Measurements from ENCODE around the gene CAMTA1.

Gene CAMTA1

GRCh38 chr1:7501723-7502603, 716.7 kb downstream of the CAMTA1 start:
- Histone ChIP-seq H3K4me2 (ENCODE audit: insufficient read depth, low read length) (no peak overlapping the region), H2AFZ (ENCODE audit: low read depth, low read length) (no peak overlapping the region), H3K4me1 (ENCODE audit: insufficient read depth, low read length) (no peaks in the 10 kb centered on the region), H4K20me1 (ENCODE audit: insufficient read depth, low read length) (no peaks in the 10 kb centered on the region; the same call in 1 of the 2 replicates), H3K27ac (ENCODE audit: low read length) (no peak overlapping the region), H3K4me3 (ENCODE audit: low read depth in 1 of 2, low read length in 2 of 2) (no peak overlapping the region), H3K79me2 (ENCODE audit: insufficient read depth, low read length) (no peaks in the 10 kb centered on the region), H3K36me3 (ENCODE audit: insufficient read depth, low read length) (no peaks in the 10 kb centered on the region), H3K9me3 (ENCODE audit: insufficient read depth, low read length, severe bottlenecking) (peaks cover 3% of the 10 kb centered on the region), H3K9ac (ENCODE audit: low read depth, low read length) (no peak overlapping the region), H3K27me3 (ENCODE audit: insufficient read depth, low read length, poor library complexity) (no peaks in the 10 kb centered on the region)
- TF ChIP-seq CTCF (IDR thresholded peaks at IDR 0.05; ENCODE audit: borderline replicate concordance, extremely low read depth, low read length, poor library complexity, severe bottlenecking), result no peak
- no peak for TF ChIP-seq EZH2 (IDR thresholded peaks at IDR 0.05; ENCODE audit: borderline replicate concordance, low read depth, low read length, severe bottlenecking)
- ATAC-seq (ENCODE audit: insufficient read depth, low read depth) (no peak), DNase-seq (no peak)

- Histone ChIP-seq H3K79me2 (ENCODE audit: insufficient read depth, low read length) (no peaks in the 10 kb centered on the region), H3K27ac (ENCODE audit: low read length) (no peak overlapping the region), H3K9ac (ENCODE audit: low read depth, low read length) (no peak overlapping the region), H3K4me1 (ENCODE audit: insufficient read depth, low read length) (no peaks in the 10 kb centered on the region), H3K4me3 (ENCODE audit: low read depth in 1 of 2, low read length in 2 of 2) (no peak overlapping the region), H2AFZ (ENCODE audit: low read depth, low read length) (no peak overlapping the region), H3K27me3 (ENCODE audit: insufficient read depth, low read length, poor library complexity) (no peaks in the 10 kb centered on the region), H3K9me3 (ENCODE audit: insufficient read depth, low read length, severe bottlenecking) (peaks cover 3% of the 10 kb centered on the region), H3K36me3 (ENCODE audit: insufficient read depth, low read length) (no peaks in the 10 kb centered on the region), H4K20me1 (ENCODE audit: insufficient read depth, low read length) (no peaks in the 10 kb centered on the region; the same call in 1 of the 2 replicates), H3K4me2 (ENCODE audit: insufficient read depth, low read length) (no peak overlapping the region)
- DNase-seq (no peak), ATAC-seq (ENCODE audit: insufficient read depth, low read depth) (no peak)
- TF ChIP-seq EZH2 (IDR thresholded peaks at IDR 0.05; ENCODE audit: borderline replicate concordance, low read depth, low read length, severe bottlenecking) (no peak), CTCF (IDR thresholded peaks at IDR 0.05; ENCODE audit: borderline replicate concordance, extremely low read depth, low read length, poor library complexity, severe bottlenecking) (no peak)
Observed at GRCh38 chr1:7503691-7504437, 718.6 kb downstream of the CAMTA1 start.

GRCh38 chr1:7504438-7504720, 719.1 kb downstream of the CAMTA1 start:
- H3K9me3 ChIP-seq (ENCODE audit: insufficient read depth, low read length, severe bottlenecking), result peaks cover 3% of the 10 kb centered on the region
- ATAC-seq (ENCODE audit: insufficient read depth, low read depth), result no peak
- no peak overlapping the region for H3K9ac ChIP-seq (ENCODE audit: low read depth, low read length)
- no peak overlapping the region for H3K27ac ChIP-seq (ENCODE audit: low read length)
- no peaks in the 10 kb centered on the region; the same call in 1 of the 2 replicates for H4K20me1 ChIP-seq (ENCODE audit: insufficient read depth, low read length)
- no peaks in the 10 kb centered on the region for H3K4me1 ChIP-seq (ENCODE audit: insufficient read depth, low read length)
- H3K27me3 ChIP-seq (ENCODE audit: insufficient read depth, low read length, poor library complexity), result no peaks in the 10 kb centered on the region
- H3K79me2 ChIP-seq (ENCODE audit: insufficient read depth, low read length), result no peaks in the 10 kb centered on the region
- no peak overlapping the region for H2AFZ ChIP-seq (ENCODE audit: low read depth, low read length)
- no peak for TF ChIP-seq EZH2 (IDR thresholded peaks at IDR 0.05; ENCODE audit: borderline replicate concordance, low read depth, low read length, severe bottlenecking)
- no peak for TF ChIP-seq CTCF (IDR thresholded peaks at IDR 0.05; ENCODE audit: borderline replicate concordance, extremely low read depth, low read length, poor library complexity, severe bottlenecking)
- H3K4me3 ChIP-seq (ENCODE audit: low read depth in 1 of 2, low read length in 2 of 2), result no peak overlapping the region
- H3K36me3 ChIP-seq (ENCODE audit: insufficient read depth, low read length), result no peaks in the 10 kb centered on the region
- no peak overlapping the region for H3K4me2 ChIP-seq (ENCODE audit: insufficient read depth, low read length)
- DNase-seq, result no peak

Data from DND-41 (cell line).